T-helper 1 cell treated with Interleukin-12 subunit alpha and Interleukin-12 subunit beta and Interleukin-4 antibody, amounts not matched to agents 30 ng/mL and 1 ng/mL, for 36 hours (primary cell): ENCODE measurements around the gene CTNNA1. TPM values are rescaled to one million over a fixed set of nuclear protein-coding genes. Genes with fewer than 3 reads are reported as not detected.
"Not testable (repeated sequence)": the region's sequence is repeated elsewhere in the genome, so short reads cannot be mapped to it uniquely, and the experiment has no call there.

Source experiments
- intact Hi-C: fragments of 100-400 bp; cut with micrococcal nuclease; formaldehyde crosslinking; loops from one replicate; pipeline ENCODE4 v1.15.1; 2024
- total RNA-seq: library from RNA; stranded (reverse); gene quantifications from 2 replicates; pipeline ENCODE4 v1.2.3, GENCODE V29; 2022

Gene CTNNA1
- total RNA-seq, 1 donor from 2014 or later, result 53.9 TPM

DNA sequence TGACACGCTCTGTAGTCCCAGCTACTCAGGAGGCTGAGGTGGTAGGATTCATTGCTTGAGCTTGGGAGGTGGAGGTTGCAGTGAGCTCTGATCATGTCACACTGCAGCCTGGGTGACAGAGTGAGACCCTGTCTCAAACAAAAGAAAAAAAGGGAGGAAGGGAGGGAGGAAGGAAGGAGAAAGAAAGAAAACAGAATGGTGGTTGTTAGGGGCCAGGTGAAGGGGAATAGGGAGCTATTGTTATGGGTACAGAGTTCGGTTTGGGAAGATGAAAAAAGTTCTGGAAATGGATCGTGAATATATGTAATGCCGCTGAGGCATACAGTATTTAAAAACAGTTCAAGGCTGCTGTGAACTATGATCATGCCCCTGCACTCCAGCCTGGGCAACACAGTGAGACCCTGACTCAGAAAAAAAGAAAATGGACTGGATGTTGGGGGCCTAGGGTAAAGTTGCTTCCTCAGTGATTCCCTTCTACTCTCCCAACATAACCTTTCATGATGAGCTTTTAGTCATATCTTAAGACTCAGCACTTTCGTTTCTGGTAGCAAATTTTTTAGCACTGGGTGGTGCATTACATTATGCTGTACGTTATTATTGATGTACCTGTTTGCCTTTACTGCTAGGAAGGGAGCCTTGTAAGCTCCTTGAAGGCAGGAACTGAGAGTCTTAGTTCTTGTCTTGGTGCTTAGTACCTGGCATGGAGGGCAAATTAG, 4.0 kb downstream of the CTNNA1 start:
- intact Hi-C loops, result no loop called here

DNA sequence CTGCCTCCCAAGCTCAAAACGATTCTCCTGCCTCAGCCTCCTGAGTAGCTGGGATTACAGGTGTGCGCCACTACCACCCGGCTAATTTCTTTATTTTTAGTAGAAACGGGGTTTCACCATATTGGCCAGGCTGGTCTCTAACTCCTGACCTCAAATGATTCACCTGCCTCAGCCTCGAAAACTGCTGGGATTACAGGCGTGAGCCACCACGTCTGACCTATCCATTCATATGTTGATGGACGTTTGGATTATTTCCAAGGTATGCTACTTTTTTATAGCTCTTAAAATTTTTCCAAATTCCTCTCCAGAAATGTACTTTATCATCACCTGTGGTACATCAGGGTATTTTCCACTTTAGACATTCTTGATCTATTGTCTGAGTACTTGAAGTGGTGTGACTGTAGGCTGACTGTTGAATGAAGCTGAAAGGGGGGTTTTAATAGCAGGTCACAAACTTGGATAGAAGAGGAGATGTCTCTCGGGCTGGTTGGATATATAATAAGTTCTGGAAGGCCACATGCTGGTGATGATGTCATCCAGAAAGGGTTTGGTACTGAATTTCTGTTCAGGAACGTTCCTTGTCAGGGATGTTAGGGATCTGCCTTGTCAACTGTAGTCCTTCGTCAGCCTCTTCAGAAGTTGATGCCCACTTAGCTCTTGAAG, 7.4 kb downstream of the CTNNA1 start:
- intact Hi-C loops, result no loop called here

DNA sequence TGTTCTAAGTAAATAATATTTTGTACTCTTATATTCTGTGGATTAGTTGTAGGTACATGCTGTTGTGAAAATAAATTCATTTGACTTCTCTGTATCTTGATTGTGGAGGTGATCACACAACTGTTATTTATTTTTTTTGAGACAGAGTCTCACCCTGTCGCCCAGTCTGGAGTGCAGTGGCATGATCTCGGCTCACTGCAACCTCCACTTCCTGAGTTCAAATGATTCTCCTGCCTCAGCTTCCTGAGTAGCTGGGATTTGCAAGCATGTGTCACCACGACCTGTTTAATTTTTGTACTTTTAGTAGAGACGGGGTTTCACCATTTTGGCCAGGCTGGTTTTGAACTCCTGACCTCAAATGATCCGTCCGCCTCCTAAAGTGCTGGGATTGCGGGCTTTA, 7.9 kb downstream of the CTNNA1 start:
- intact Hi-C loops, result not testable (repeated sequence)

DNA sequence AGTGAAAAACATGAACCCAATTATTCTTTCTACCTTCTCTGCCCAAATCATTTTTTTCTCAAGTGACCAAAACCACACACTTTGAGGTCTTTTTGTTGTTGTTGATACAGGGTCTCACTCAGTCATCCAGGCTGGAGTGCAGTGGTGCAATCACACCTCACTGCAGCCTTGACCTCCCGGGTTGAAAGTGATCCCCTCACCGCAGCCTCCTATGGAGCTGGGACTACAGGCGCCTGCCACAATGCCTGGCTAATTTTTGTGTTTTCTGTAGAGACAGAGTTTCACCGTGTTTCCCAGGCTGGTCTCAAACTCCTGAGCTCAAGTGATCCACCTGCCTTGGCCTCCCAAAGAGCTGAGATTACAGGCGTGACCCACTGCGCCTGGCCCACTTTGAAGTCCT, 8.4 kb downstream of the CTNNA1 start:
- intact Hi-C loops, result not testable (repeated sequence)

DNA sequence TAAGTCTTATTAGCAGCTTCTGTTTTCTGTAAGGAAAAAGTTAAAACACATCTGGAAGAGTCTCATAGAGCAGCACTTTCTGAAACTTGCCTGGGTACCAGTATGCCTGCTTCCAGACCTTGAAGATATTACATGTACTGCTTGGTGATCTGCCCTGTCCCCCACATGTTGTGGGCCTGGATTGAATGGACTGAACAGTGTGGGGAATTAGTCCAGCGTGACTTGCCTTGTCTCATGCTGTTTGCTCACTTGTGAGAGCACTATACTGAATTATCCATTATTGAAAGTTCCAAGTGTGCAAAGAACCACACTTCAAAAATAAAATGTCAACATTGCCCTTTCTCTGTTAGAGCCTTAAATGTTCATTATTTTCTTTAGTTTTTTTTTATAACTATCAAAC, 8.9 kb downstream of the CTNNA1 start:
- intact Hi-C loops, result no loop called here

DNA sequence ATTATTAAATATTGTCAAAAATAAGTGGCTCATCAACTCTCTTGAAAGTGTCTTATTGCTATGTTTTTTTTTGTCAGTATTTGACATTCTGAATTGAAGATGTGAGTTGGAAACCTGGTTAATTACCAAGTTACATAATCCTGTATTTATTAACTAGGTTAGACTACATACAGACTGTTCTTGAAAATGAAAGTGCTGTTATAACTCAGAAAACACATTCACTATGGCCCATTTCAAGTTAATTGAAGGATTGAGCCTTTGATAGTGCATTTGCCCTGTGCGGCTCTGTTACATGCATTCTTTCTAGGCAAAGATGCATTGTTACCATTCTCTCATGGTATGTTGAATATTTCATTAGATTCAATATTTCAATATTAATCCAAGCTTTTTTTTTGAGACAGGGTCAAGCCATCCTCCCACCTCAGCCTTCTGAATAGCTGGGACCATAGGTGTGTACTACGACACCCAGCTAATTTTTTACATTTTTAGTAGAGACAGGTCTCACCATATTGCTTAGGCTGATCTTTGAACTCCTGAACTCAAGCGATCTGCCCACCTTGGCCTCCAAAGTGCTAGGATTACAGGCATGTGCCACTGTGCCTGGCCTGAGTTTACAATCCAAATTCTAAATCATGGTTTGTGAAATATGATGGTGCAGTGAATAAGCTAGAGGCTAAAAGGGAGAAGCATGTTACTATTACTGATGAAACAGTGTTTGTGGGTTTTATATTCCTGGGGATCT, 10.0 kb downstream of the CTNNA1 start:
- intact Hi-C loops, result no loop called here

DNA sequence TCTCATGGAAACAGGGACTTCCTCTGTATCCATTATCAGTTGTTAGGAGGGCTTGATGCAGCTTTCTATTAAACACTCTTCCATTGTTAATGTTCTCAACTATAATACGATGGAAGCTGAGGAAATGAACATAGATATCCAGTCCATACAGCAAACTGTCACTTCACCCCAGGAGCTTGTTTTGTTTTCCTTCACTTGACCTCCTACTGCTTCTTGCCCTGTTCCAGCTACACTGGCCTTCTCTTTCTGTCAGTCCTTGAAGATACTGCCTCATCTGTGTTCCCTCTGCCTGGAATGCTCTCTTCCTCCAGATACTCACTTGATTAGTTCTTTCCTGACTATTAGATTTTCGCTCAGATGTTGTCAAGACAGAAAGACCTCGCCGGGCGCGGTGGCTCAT, 17.1 kb downstream of the CTNNA1 start:
- intact Hi-C loops, result no loop called here

DNA sequence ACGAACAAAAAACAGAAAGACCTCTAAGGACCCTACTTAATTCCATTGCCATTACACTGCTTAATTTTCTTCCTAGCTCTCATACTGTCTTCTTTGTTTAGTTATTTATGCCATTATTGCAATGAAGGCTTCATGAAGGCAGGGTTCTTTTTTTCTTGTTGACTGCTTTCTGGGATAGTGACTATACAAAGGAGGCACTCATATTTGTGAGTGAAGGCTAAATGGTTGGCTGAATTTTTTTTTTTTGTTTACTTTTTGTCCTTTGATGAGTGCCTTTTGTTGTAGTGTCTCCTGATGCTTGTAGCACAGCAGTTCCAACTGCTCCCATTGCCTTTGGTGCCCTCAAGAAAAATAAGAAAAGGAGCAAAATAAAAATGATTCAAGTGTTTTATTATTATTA, 17.8 kb downstream of the CTNNA1 start:
- intact Hi-C loops, result no loop called here

DNA sequence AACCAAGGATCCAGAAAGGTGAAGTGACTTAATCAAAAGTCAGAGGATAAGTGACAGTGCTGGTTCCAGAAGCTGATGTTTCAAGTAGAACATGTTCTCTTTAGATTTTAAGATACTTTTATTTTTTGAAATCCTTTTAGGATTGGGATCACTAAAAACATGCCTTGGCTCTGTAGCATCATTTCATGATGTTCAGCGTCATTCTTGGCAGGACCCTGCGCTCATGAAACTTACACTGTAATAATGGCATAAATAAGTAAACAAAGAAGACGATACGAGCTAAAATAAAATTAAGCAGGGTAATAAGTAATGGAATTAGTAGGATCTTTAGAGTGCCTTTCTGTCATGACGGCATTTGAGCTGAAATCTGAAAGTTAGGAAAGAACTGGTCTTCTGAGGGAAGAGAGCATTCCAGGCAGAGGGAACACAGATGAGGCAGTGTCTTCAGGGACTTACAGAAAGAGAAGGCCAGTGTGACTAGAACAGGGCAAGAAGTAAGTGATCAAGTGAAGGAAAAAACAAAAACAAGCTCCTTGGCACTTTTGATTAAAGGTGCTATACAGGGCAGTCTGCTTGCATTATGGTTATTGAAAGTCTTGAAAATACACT, 19.9 kb downstream of the CTNNA1 start:
- intact Hi-C loops, result no loop called here

DNA sequence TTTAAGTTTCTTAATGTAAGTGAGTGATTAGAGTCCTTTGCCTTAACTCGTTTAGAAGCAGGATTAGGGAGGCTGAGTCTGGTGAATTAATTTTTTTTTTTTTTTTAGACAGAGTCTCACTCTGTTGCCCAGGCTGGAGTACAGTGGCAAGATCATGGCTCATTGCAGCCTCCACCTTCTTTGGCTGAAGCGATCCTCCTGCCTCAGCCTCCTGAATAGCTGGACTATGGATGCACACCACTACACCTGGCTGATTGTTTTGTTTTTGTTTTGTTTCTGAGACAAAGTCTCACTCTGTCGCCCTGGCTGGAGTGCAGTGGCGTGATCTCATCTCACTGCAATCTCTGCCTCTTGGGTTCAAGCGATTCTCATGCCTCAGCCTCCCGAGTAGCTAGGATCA, 20.4 kb downstream of the CTNNA1 start:
- intact Hi-C loops, result not testable (repeated sequence)

DNA sequence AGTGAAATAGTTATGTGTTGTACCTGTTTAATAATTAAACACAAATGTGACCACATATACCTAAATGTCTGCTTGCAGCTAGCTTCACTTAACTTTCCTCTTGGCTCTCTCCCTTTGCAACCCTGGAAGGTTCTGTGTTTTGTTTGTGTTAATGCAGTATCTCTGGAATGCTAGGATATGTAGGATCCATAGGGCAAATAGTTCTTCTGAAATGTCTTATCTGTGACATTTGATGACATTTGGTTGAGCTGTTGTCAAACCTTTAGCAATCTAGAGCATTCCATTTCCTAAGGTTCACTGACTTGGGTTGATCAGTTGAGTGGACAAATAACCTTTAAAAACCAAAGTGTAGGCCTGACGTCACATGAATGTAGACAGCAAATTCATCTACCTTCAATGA, 21.8 kb downstream of the CTNNA1 start:
- intact Hi-C loops, result no loop called here

DNA sequence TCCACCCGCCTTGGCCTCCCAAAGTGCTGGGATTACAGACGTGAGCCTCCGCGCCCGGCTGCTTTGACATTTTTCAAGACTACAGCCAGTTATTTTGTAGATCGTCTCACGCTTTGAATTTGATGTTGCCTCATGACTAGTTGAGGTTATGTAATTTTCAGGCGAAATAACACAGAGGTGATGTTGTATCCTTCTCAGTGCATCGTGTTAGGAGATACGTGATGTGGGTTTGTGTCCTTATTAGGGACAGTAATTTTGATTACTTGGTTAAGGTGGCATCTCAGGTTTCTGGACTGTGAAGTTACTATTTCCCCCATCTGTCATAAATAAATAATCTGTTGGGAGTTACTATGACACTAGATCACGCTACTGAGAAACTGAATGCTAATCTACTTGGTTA, 25.0 kb downstream of the CTNNA1 start:
- intact Hi-C loops, result no loop called here

DNA sequence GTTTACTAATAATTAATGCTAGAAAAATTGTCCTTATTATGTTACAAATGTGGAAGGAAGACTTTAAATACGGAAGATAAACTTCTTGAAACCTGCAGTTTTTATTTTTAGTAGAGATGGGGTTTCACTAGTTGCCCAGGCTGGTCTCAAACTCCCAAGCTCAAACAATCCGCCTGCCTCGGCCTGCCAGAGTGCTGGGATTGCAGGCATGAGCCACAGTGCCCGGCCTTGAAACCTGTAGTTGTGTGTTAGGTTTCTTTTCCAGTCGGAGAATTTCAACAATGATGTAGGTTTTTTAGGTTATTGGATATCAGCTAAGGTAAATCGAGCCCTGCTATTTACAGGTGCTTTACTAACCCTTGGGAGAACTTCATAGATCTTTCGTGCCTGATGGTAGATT, 30.8 kb downstream of the CTNNA1 start:
- intact Hi-C loops, result no loop called here

DNA sequence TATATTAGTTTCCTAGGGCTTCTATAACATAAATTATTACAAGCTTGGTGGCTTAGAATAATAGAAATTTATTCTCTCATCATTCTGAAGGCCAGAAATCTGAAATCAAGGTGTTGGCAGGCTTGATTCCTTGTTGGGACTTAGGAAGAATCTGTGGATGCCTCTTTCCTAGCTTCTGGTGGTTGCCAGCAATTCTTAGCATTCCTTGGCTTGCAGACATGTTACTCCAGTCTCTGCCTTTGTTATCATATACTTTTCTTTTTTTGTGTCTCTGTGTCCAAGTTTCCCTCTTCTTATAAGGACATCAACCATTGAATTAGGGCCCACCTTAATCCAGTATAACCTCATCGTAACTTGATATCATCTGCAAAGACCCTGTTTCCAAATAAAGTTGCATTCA, 31.4 kb downstream of the CTNNA1 start:
- intact Hi-C loops, result no loop called here

DNA sequence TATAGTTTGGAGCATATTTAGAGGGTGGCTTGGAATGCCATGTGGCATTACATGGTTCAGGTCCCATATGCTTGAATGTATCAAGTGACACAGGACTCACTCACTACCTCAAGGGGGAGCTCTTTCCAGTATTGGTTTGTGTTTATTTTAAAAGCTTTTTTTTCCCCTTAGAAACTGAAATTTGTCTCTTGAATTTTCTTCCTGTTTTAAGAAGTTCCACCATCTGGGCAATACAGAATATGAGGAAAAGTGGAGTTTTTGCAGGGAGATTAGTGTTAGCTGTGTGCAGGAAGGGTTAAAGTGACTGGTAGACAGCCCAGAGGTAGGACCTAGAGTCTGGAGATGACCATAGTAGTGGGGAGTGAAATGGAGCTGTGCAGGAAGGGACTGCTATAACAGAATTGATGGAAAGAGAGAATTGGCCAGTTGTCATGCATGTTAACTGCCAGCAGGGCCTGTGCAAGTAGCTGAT, 36.6 kb downstream of the CTNNA1 start:
- intact Hi-C loops, result loop anchor here (1.0 to 5.0 kb wide), 2 partner anchors 148 to 472 kb away; no protein-coding TSS in a partner anchor

DNA sequence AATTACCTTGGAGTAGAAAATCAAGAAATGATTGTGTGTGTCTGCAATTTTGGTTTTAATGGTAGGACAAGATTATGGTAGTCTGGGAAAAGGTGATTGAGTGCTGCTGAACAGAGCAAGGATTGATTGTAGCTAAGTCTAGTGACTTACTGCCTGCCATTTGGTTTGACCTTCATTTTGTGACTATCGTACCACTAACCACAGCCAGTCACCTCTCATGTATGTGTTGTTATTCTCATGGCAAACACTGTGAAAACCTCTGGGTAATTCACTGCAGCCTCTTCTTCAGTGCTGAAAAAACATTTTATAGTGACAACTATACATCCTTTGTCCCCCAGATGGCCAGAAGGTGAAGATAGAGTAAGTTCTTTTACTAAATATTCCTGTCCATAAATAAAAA, 37.5 kb downstream of the CTNNA1 start:
- intact Hi-C loops, result loop anchor here (1.0 kb wide), 1 partner anchor 472 kb away; no protein-coding TSS in a partner anchor

DNA sequence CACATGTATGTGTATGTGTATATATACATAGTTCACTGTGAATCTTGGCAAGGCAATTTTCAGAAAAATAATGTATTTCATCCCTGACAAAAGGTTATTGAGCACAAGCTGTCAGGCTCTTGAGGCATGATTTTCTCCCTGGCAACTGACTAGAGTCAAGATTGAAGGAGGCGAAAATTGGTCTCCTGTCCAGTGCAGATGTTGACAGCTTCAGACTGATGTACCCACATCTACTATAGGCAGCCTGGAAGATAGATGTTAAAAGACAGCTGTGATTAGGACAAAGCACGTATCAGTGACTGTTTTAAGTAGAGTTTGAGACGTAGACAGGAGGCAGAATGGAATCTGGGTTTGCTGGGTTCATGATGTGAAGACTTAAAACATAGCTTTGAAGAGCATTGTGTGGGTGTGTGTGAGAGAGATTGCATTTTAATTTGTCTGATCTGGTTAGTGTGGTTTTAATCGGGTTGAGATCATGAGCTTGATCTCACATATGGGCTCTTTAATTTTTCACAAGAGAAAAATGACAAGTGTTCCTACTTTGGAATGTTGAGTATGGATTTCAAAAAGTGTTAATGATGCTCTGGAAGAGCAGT, 39.1 kb downstream of the CTNNA1 start:
- intact Hi-C loops, result no loop called here

DNA sequence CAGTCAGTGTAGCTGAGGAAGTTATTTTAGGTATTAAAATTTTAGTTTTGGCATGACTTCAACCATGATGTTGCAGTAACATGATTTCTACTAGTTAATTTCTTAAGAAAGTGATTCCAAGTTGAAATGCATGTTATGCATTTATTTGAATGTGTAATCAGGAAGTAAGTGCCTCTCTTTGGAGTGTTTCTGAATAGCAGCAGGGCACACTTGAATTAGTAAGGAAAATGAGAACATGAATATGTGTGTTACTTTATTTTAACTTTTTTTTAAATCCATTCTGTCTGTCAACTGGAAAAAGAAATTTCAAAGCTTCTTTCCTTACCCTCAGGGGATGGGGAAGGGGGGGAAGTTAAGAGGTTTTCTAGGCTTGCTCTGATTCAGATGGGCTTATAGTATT, 40.4 kb downstream of the CTNNA1 start:
- intact Hi-C loops, result no loop called here

DNA sequence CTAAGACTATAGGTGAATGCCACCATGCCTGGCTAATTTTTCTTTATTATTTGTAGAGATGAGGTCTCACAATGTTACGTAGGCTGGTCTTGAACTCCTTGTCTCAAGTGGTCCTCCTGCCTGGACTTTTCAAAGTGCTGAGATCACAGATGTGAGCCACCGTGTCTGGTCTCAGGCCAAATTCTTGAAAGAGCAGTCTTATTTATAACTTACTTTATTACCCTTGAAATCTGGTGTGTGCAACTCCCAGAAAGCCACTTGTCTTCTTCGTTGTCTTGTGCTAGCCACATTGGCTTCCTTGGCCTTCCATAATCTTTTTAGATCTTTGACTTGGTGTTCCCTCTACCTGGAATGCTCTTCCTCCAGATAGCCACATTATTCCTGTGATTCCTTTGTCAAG, 50.1 kb downstream of the CTNNA1 start:
- intact Hi-C loops, result no loop called here

DNA sequence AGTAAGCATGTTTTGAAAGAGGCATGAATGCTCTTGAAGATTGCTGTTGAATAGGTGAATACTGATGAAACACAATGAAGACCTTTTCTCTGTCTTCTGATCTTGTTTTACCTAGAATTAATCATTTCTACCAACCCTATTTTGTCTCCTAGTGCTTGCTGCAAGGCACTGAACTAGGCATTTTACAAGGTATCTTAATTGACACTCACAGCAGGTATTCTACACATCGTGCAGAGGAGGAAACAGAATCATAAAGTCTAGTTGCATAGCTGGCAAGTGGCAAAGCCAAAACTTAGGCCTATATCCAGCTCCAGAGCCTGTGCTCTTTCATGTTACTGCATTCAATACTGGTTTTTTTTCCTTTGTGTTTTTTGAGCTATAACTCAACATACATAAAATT, 50.7 kb downstream of the CTNNA1 start:
- intact Hi-C loops, result no loop called here

DNA sequence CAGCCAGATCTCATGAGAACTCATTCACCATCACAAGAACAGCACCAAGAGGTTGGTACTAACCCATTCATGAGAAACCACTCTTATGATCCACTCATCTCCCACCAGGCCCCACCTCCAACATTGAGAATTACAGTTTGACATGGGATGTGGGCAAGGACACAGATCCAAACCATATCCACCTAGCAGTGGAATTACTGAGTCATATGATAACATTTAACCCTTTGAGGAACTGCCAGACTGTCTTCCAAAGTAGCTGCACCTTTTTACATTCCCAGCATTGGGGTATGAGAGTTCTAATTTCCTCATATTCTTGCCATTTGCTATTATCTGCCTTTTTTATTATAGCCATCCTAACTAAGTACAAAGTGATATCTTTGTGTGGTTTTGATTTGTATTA, 51.9 kb downstream of the CTNNA1 start:
- intact Hi-C loops, result no loop called here
